HUES48 (cell line): ENCODE data around the gene LIPT2.

ENCODE experiments used
- H3K27ac ChIP-seq: one replicate; pipeline ENCODE4 v1.7.0; 2013; ENCODE audit warnings: low read depth, low read length, inconsistent platforms
- H3K27me3 ChIP-seq: 2 replicates; pipeline ENCODE4 v1.6.1; 2013; ENCODE audit warnings: mild to moderate bottlenecking, low read length; ENCODE audit not compliant: control insufficient read depth, insufficient read depth
- H3K36me3 ChIP-seq: 2 replicates; pipeline ENCODE4 v1.6.1; 2013; ENCODE audit warnings: low read length; ENCODE audit not compliant: control insufficient read depth, insufficient read depth
- H3K4me1 ChIP-seq: 2 replicates; pipeline ENCODE4 v1.6.1; 2013; ENCODE audit warnings: mild to moderate bottlenecking, low read length; ENCODE audit not compliant: control insufficient read depth, insufficient read depth
- H3K4me3 ChIP-seq: 2 replicates; pipeline ENCODE4 v1.5.1; 2013; ENCODE audit warnings: mild to moderate bottlenecking, low read depth, low read length
- H3K9ac ChIP-seq: 2 replicates; pipeline ENCODE4 v1.6.1; 2013; ENCODE audit warnings: mild to moderate bottlenecking, low read depth, low read length, moderate library complexity
- H3K9me3 ChIP-seq: 2 replicates; pipeline ENCODE4 v1.6.1; 2013; ENCODE audit warnings: low read length; ENCODE audit not compliant: control insufficient read depth, insufficient read depth

Gene LIPT2

DNA sequence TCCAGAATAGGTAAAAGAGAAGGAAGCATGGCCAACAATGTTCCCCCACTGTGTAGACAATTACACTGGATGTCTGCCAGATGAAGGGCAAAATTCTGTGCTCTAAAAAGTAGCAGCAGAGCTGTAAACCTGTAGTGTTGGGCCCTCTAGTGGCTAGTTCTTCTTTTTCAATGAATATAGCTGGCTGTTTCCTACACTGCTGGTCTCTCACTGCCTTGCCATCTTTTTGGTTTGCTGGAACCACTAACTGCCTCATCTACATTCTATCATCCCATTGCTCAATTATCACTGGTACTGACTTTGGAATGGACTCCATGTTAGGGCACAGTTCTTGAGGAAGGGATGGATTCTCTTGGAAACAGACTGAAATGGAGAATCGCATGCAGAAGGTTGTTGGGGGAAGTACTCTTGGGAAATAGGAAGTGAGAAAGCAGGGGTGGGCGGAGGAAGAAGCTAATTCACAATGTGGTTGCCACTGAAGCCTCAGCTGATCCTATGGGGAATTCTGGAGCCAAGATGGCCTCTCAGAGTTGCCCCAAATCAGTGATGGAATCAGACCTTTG, 44.1 kb downstream of the LIPT2 start:
- no peaks in the 10 kb centered on the region for H3K27me3 ChIP-seq
- no peaks in the 10 kb centered on the region for H3K4me1 ChIP-seq
- no peak overlapping the region for H3K4me3 ChIP-seq
- H3K36me3 ChIP-seq, result no peaks in the 10 kb centered on the region
- no peak overlapping the region for H3K27ac ChIP-seq
- no peaks in the 10 kb centered on the region for H3K9me3 ChIP-seq
- H3K9ac ChIP-seq, result no peak overlapping the region

DNA sequence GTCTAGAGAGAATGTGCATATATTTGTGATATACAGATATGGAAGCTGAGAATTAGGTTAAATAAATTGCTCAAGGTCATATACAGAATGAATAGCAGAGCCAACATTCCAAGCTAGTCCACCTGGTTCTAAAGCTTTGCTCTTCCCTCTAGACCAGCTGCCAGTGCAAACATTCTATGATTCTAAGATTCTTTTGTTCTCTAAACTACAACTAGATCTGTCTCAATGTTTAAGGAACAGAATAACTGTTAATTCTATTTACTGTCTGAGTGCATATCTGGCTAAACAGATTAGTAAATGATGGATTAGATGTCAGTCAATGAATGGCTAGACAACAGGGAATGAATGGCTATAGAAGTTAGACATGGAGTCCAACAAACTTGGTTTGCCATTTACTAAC, 45.8 kb downstream of the LIPT2 start:
- Histone ChIP-seq H3K9ac (no peak overlapping the region), H3K27ac (no peak overlapping the region), H3K27me3 (no peaks in the 10 kb centered on the region), H3K36me3 (no peaks in the 10 kb centered on the region), H3K9me3 (no peaks in the 10 kb centered on the region), H3K4me1 (peaks cover 8% of the 10 kb centered on the region; the same call in 1 of the 2 replicates), H3K4me3 (no peak overlapping the region)

DNA sequence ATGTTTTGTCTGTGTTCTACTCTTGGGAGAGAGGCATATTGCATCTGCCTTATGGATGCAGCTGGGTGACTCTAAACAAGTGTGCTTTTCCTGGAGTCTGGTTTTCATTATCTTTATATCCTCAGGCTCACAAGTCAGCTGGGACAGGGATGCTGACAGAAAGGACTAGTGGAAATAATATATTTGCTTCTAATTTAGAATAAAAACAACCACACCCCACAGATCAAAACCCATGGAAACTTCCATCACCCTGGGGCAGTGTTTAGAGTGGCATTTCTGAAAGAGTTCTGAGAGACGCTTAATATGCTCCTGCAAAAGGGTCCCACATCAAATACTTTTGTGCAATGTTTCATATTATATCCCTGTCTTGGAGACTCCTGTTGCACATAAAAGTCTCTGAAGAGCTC, 47.0 kb downstream of the LIPT2 start:
- peaks cover 8% of the 10 kb centered on the region; the same call in 1 of the 2 replicates for H3K4me1 ChIP-seq
- H3K27ac ChIP-seq, result no peak overlapping the region
- no peaks in the 10 kb centered on the region for H3K27me3 ChIP-seq
- H3K9me3 ChIP-seq, result no peaks in the 10 kb centered on the region
- H3K36me3 ChIP-seq, result no peaks in the 10 kb centered on the region
- no peak overlapping the region for H3K9ac ChIP-seq
- H3K4me3 ChIP-seq, result no peak overlapping the region

DNA sequence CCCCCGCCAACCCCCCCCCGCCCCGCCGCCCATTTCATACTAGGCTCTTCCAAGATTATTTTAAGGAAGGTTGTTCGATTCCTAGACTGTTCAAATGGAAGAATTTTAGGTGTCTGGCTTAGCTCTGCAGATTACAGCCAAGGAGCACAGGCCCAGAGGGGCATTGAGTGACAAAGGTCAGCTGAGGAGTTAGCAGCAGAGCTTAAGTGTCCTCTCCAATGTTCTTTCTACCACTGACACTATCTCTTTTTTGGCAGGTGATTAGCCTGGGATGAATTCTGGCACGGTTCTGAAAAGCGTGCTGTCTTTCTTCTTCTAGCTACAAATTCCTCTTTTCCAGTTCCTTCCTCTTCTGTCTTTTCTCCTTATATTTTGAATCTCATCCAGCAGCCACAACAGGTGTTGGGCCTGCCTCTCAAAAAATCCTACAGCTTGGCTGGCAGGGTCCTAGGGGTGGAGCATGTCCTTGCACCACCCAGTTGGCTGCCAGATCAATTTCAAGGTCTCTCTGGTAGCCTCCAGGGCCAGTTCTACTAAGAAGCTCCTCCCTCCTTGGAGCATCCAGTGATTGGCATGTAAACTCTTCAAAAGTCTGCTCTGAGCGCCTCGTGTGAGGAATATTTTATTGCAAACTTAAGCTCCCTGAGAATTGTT, 49.2 kb downstream of the LIPT2 start:
- no peaks in the 10 kb centered on the region for H3K27me3 ChIP-seq
- H3K36me3 ChIP-seq, result no peaks in the 10 kb centered on the region
- H3K4me3 ChIP-seq, result no peak overlapping the region
- no peak overlapping the region for H3K9ac ChIP-seq
- no peak overlapping the region for H3K27ac ChIP-seq
- no peaks in the 10 kb centered on the region for H3K9me3 ChIP-seq
- H3K4me1 ChIP-seq, result peaks cover 8% of the 10 kb centered on the region; the same call in 1 of the 2 replicates

DNA sequence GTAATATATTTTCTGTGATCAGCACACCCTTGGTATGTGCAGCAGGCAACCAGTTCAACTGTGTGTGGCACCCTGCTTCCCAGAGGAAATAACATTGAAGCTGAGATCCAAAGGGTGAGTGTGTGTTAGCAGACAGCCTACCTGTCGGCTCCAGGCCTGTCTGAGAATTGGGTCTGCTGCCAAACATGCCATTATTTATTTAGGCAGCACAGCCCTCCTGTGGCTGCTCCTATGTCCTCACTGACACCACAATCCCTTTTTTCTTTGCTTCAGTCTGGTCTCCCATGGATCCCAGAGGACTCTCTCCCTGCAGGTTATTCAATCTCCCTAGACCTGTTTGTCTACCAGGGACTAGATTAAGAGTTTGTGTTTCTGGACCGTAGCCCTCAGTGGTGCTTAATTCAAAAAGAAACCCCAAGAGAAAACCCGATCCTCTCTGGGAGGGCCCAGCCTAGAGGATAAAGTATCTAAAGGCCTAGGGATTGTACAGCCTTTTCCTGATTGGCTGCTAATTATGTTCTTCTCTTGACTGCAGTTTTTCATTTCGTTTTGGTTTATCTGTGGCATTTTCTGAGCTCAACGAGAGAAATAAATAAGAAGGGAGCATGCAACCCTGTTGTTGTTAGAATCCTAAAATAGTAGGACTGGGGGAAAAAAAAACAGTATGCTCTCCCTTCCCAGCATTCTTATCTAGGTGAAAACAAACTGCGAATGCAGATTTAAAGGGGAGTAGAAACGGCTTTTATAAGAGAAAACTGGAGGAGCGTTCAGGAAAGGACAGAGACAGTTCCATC, 50.3 kb downstream of the LIPT2 start:
- Histone ChIP-seq H3K9me3 (no peaks in the 10 kb centered on the region), H3K27ac (peak overlapping the region; percentile 46), H3K9ac (no peak overlapping the region), H3K27me3 (no peaks in the 10 kb centered on the region), H3K4me3 (no peak overlapping the region), H3K4me1 (peaks cover 8% of the 10 kb centered on the region; the same call in 1 of the 2 replicates), H3K36me3 (no peaks in the 10 kb centered on the region)

DNA sequence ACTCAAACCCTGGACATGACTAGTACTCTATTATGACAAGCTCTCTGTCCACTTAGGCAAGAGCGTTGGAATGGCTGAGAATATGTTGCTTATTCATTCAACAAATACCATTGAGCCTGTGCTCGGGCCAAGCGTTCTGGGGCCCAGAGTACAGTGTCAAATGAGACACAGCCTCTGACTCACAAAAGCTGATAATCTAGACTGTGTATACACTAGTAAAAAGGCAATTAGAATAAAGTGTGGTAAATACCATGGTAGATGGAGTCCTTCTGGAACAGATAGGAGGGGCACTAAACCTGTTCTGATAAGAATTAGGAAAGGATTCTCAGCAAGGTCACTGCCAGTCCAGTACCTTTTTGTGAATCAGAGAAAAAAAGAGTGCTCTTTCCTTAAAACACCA, 50.9 kb downstream of the LIPT2 start:
- no peaks in the 10 kb centered on the region for H3K9me3 ChIP-seq
- H3K27me3 ChIP-seq, result no peaks in the 10 kb centered on the region
- H3K27ac ChIP-seq, result peak overlapping the region; percentile 46
- H3K4me3 ChIP-seq, result no peak overlapping the region
- H3K4me1 ChIP-seq, result peaks cover 8% of the 10 kb centered on the region; the same call in 1 of the 2 replicates
- H3K9ac ChIP-seq, result no peak overlapping the region
- no peaks in the 10 kb centered on the region for H3K36me3 ChIP-seq
